Central memory CD8-positive, alpha-beta T cell (primary cell): Measurements from ENCODE around the gene VWA3B.
"Not testable (repeated sequence)": the region's sequence is repeated elsewhere in the genome, so short reads cannot be mapped to it uniquely, and the experiment has no call there.

ENCODE experiments used
- ATAC-seq: fragments of 150-1000 bp; cut with Tn5 transposase; replicated peaks from 2 replicates; pipeline ENCODE4 v1.10.0; 2022; ENCODE audit warnings: mild to moderate bottlenecking, moderate FRiP score, moderate number of reproducible peaks; ENCODE audit not compliant: poor library complexity, severe bottlenecking; ENCODE audit errors: extremely low read depth
- DNase-seq, 2 donors: peaks; one replicate each; pipeline ENCODE4 v3.0.0; 2021; ENCODE audit warnings: low spot score in 2 of 2
- H3K27ac Mint-ChIP-seq: one replicate; pipeline ENCODE4 v1.8.0; 2022; ENCODE audit warnings: low read depth, mild to moderate bottlenecking, moderate library complexity, mixed read lengths
- H3K27me3 Mint-ChIP-seq: one replicate; pipeline ENCODE4 v1.8.0; 2022; ENCODE audit warnings: mixed read lengths
- H3K36me3 Mint-ChIP-seq: one replicate; pipeline ENCODE4 v1.8.0; 2022; ENCODE audit warnings: mild to moderate bottlenecking, moderate library complexity, mixed read lengths; ENCODE audit not compliant: insufficient read depth
- H3K4me1 Mint-ChIP-seq: one replicate; pipeline ENCODE4 v1.8.0; 2022; ENCODE audit warnings: mixed read lengths
- H3K4me3 Mint-ChIP-seq: one replicate; pipeline ENCODE4 v1.8.0; 2022; ENCODE audit warnings: mild to moderate bottlenecking, moderate library complexity, mixed read lengths
- H3K9me3 Mint-ChIP-seq: one replicate; pipeline ENCODE4 v1.8.0; 2022; ENCODE audit warnings: mixed read lengths

VWA3B gene

DNA sequence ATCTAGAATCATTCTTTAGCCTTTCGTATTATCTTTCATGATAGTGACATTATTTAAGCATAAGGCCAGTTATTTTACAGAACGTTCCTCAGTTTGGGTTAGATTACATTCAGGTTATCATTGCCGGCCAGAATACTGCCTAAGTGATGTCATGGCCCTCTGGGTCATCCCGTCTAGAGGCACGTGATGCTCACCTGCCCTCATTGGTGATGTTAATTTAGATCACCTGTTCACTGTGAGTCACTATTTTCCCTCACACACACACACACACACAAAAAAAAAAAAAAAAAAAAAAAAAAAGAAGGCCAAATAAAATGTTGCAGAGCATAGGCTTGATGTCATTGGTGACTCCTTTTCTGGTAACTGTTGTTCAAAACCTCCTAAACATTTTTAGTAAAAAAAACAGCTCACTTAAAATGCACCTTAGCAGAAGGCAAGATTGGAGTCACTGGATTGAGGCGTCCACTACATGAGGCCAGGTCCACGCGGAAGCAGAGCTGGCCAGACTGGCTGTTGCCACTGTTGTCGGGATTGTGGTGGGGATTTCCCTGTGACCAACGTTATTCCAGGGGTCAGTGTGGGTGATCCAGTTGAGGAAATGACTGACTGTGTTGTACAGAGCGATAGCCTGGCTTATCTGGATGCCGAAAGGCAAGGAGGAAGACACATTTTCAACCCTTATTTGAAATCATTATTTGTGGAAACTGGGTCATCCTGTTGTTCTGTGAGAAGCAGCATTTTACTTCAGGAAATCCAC, 207.1 kb downstream of the VWA3B start:
- Mint-ChIP-seq H3K27me3 (peaks cover 63% of the 10 kb centered on the region), H3K9me3 (peaks cover 5% of the 10 kb centered on the region), H3K4me3 (no peak overlapping the region), H3K27ac (no peak overlapping the region), H3K4me1 (no peaks in the 10 kb centered on the region), H3K36me3 (no peaks in the 10 kb centered on the region)
- no peak for ATAC-seq
- DNase-seq: no peak

DNA sequence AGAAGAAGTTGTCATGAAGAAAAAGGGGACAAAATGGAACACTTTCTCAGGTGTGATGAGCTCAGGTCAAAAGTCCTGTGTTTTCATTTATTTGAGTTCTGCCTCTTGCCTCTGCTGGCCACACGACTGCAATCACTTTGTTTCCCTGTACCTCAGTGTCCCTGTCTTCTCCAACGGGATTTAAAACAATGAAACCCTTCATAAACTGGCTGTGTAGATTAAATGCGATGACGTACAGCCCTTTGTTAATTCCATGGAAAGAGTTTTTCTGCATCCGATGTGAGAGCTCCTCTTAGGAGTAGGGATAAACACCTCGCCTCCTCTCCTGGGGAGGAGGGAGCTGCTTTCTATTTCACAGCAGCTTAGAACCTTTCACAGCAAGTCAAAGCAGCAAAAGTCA, 207.7 kb downstream of the VWA3B start:
- H3K4me1 Mint-ChIP-seq: no peaks in the 10 kb centered on the region
- H3K4me3 Mint-ChIP-seq: no peak overlapping the region
- DNase-seq (no peak), ATAC-seq (no peak)
- no peak overlapping the region for H3K27ac Mint-ChIP-seq
- H3K36me3 Mint-ChIP-seq: no peaks in the 10 kb centered on the region
- H3K9me3 Mint-ChIP-seq: peaks cover 5% of the 10 kb centered on the region
- H3K27me3 Mint-ChIP-seq: peaks cover 63% of the 10 kb centered on the region

DNA sequence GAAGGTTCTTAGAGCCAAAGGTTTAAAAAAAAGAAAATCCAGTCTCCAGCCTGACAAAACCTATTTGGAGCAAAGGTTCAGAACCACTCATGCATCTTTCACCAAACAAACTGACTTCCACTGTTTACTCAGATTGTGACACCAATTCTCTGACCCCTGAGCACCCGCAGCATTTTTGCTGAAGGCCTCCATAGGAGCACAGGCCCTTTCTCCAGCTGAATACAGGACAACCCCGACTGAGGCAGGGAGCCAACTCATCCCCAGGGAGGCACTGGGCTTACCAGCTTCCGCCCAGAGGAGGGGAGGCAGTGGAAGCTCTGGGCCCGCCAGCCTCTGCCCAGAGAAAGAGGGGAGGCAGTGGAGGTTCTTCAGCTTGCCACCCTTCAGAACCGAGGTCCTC, 208.3 kb downstream of the VWA3B start:
- ATAC-seq (no peak), DNase-seq (no peak)
- H3K36me3 Mint-ChIP-seq: peaks cover 3% of the 10 kb centered on the region
- no peak overlapping the region for H3K4me3 Mint-ChIP-seq
- H3K27me3 Mint-ChIP-seq: peaks cover 63% of the 10 kb centered on the region
- no peaks in the 10 kb centered on the region for H3K9me3 Mint-ChIP-seq
- H3K4me1 Mint-ChIP-seq: no peaks in the 10 kb centered on the region
- no peak overlapping the region for H3K27ac Mint-ChIP-seq

DNA sequence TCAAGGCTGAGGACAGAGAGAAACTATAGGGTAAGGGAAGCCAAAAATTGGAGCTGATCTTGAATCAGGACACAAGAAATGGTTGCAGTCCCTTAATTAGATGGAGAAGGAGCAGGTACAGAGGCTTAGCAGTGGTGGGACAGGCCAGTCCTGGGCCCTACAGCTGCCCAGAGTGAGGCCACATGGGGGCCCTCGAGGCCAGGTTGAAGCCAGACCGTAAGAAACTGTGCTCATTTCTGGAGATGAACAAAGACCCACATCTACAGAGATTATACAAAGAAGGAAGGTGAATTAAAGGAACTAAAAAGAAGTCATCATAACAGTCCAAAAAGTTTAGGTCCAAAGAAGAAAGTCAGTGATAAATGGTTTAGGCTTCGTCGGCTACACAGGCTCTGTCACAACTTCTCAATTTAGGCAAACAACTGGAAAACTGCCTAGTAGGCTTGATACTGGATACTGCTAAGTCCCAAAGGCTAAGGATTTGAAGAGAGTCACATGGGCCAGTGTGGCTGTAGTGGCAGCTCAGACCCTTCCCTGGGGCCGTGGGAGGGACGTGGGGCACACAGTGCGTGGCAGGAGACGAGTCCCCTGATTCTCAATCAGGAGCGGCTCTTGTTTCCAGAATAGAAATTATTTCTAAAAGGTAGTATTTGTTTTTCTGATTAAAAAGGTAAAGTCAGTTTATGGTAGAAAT, 208.9 kb downstream of the VWA3B start:
- H3K36me3 Mint-ChIP-seq: peaks cover 4% of the 10 kb centered on the region
- H3K27ac Mint-ChIP-seq: no peak overlapping the region
- H3K9me3 Mint-ChIP-seq: no peaks in the 10 kb centered on the region
- peaks cover 63% of the 10 kb centered on the region for H3K27me3 Mint-ChIP-seq
- DNase-seq (no peak), ATAC-seq (no peak)
- H3K4me1 Mint-ChIP-seq: no peaks in the 10 kb centered on the region
- H3K4me3 Mint-ChIP-seq: no peak overlapping the region

DNA sequence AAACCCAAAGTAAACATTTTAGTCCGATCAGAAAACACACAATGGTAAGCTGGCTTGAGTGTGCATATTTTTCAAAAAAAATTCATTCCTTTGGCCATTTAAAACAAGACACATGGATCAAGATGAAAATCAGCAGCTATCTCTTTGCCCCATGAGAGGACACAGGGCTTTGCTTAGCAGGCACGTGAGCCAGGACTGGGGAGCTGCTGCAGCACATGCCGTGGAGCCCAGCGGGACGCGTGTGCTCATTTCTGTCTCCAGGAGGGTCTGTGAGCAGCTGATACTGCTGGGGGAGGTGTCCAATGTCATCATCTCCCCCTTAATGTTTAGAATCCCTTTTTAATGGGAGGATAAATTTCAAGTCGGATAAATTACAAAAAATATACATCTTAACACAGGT, 209.5 kb downstream of the VWA3B start:
- ATAC-seq: no peak
- no peak overlapping the region for H3K27ac Mint-ChIP-seq
- H3K4me3 Mint-ChIP-seq: no peak overlapping the region
- peaks cover 61% of the 10 kb centered on the region for H3K27me3 Mint-ChIP-seq
- peaks cover 4% of the 10 kb centered on the region for H3K36me3 Mint-ChIP-seq
- no peaks in the 10 kb centered on the region for H3K4me1 Mint-ChIP-seq
- no peak for DNase-seq
- H3K9me3 Mint-ChIP-seq: no peaks in the 10 kb centered on the region

DNA sequence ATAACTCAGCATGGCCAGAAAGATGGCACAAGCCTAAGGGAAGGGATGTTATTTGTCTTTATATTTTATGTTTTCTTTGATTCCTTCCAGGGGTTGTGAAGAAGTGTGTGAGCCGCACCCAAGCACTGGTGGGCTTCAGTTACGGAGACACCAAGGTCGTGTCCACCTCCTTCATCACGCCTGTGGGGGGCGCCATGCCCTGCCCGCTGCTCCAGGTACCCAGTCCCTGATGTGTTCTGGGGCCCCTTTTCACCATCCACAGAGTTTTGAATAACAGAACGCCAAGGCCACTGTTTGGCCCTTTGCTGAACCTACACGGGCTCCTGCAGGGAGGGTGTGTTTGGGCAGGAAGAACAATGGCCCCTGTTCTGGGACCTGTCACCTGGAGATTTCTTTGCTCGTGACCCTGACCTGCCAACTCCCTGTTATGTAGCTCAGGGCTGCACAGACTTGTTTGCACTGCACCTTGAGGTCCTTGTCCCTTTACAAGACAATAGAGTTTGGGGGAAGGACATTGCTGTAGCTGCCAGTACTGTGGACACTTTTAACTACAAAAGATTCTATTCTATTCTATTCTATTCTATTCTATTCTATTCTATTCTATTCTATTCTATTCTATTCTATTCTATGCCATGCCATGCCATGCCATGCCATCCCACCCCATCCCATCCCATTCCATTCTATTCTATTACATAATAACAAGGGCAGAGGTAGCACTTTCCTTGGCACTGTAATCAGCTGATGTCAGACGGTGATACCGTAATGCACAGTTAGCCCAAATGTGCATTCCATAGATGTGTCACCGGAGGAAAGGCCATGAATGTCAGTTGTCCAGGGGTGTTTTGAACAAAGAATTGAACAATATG, 211.1 kb downstream of the VWA3B start:
- Mint-ChIP-seq H3K27ac (no peak overlapping the region), H3K4me1 (no peaks in the 10 kb centered on the region), H3K27me3 (peaks cover 62% of the 10 kb centered on the region), H3K36me3 (peaks cover 4% of the 10 kb centered on the region), H3K4me3 (no peak overlapping the region), H3K9me3 (no peaks in the 10 kb centered on the region)
- no peak for DNase-seq
- no peak for ATAC-seq

DNA sequence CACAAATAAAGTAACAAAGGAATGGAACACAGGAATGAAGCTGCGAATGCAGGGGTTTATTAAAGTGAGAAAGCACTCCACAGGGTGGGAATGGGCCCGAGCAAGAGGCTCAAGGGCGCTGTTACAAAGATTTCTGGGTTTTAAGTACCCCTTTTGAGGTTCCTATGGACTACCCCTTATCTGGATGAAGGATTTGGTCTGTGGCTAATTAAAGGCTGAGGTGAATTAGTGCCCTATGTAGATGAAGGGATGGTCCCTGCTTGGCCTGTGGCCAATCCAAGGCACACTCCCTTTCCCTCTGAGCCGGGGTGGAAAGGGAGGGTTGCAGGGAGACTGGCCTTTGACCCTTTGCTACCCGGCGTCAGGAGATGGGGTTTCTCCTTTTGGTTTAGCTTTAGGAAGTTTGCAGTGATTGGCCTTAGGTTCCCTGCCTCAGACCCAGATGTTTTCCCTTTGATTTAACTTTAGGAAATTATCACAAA, 211.8 kb downstream of the VWA3B start:
- ATAC-seq (no peak), DNase-seq (no peak)
- peaks cover 66% of the 10 kb centered on the region for H3K27me3 Mint-ChIP-seq
- H3K36me3 Mint-ChIP-seq: peaks cover 4% of the 10 kb centered on the region
- H3K9me3 Mint-ChIP-seq: no peaks in the 10 kb centered on the region
- H3K4me1 Mint-ChIP-seq: no peaks in the 10 kb centered on the region
- H3K4me3 Mint-ChIP-seq: no peak overlapping the region
- no peak overlapping the region for H3K27ac Mint-ChIP-seq

DNA sequence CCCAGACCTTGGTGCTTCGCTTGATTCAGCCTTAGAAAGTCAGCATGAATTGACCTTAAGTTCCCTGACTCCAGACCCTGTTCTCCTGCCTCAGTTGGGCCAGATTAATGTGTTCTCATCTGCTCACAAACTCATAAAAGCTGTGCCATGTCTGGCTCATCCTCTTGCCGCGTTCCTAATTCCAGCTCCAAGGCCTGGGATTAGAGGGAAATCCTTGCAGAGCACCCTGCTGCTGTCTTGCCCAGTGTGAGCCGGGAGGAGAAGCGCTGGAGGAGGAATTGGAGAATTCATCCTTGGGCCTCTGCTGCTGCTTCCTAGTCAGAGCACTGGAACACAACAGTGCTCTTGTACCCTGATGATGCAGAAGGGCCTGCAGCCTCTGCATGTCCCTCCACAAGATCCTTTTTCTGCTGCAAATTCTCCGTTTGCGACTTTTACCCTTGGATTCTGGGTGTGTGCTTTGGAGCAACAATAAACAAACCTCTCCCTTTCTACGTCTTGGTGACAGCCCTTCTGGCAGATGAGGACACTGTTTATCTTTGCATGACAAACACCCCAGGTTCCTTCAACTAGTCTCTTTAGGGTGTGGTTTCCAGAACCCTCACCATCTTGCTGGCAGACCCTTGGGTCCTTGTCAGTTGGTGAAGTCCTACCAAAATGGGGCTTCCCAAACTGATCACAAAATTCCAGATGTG, 212.4 kb downstream of the VWA3B start:
- Mint-ChIP-seq H3K27ac (no peak overlapping the region), H3K4me1 (no peaks in the 10 kb centered on the region), H3K9me3 (no peaks in the 10 kb centered on the region), H3K4me3 (no peak overlapping the region), H3K27me3 (peaks cover 71% of the 10 kb centered on the region), H3K36me3 (peaks cover 4% of the 10 kb centered on the region)
- DNase-seq: no peak
- no peak for ATAC-seq

DNA sequence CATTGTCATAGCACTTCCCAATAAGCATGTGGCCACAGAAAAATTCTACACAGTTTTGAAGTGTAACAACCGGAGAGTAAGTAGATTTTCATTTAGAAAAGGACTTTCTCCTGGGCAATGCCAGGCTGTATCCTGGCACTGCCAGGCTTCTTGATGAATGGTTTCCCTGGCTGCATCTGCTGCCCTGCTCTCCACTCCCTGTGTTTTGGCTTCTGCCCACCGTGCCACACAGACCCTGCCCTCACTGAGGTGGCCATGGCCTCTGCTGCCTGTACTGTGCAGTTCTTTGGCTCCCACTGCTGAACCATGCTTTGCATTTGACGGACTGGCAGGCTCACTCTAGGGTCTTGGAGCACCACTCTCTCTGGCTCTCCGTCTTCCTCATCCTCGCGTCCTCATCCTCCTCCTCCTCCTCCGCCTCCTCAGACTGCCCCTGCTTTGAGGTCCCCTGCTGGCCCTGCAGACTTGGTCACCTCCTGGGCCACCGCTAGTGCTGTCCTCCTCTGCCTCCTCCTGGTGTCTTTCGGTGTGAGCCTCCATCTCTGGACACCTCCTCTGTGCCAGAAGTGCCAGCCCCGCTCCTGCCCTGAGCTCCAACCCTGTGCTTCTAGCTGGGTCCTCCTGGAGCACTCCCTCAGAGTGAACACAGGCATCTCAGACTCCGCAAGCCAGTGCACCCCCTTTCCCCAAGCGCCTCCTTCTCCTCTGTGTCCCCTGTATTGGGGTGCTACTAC, 213.3 kb downstream of the VWA3B start:
- Mint-ChIP-seq H3K4me1 (no peaks in the 10 kb centered on the region), H3K36me3 (peaks cover 4% of the 10 kb centered on the region), H3K27ac (no peak overlapping the region), H3K4me3 (no peak overlapping the region), H3K9me3 (no peaks in the 10 kb centered on the region), H3K27me3 (peaks cover 71% of the 10 kb centered on the region)
- DNase-seq: no peak
- ATAC-seq: no peak

DNA sequence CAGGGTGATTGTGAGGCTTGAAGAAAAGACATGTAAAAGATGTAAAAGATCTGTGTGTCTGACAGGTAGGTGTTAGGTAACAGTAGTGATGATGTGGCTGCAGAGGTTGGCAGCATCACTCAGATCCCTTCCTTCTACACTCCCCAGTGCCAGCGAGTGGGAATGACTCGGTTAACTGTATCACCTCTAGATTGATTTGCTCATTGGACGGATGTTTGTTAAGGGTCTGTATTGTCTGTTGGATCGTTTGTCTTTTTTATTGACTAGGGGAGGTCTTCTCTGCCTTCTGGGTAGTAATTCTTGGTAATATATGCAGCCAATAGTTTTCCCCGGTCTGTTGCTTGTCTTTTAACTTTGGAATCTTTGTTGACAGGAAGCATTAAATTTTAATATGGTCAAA, 214.5 kb downstream of the VWA3B start:
- H3K27me3 Mint-ChIP-seq: peaks cover 72% of the 10 kb centered on the region
- DNase-seq (no peak), ATAC-seq (no peak)
- peaks cover 4% of the 10 kb centered on the region for H3K36me3 Mint-ChIP-seq
- no peaks in the 10 kb centered on the region for H3K9me3 Mint-ChIP-seq
- H3K27ac Mint-ChIP-seq: no peak overlapping the region
- no peak overlapping the region for H3K4me3 Mint-ChIP-seq
- no peaks in the 10 kb centered on the region for H3K4me1 Mint-ChIP-seq

DNA sequence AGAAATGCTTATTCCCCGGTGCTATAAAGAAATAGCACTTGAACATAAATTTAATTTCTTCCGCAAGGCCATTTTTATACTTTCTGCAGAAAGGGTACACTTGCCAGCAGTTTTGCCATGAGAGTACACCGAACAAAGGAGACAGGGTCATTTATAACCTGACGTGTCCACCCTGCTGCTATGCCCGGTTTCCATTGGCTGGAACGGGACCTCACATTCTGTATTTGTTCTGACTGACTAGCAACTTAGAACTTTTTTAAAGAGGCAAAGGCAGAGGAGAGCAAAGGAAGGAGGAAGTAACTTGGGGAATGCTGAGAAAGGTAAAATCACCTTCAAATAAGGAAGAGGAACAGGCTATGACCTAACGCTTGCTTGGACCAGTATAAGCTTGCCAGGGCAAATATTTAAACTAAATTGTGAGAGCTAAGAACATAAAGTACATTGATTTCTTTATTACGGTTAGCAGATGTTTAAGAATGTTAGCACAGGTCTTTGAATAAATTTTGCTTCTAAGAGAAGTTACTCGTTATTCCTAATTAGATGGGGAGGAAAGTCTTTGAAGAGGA, 220.2 kb downstream of the VWA3B start:
- not testable (repeated sequence) for H3K9me3 Mint-ChIP-seq, H3K36me3 Mint-ChIP-seq, H3K4me3 Mint-ChIP-seq, H3K4me1 Mint-ChIP-seq, DNase-seq, ATAC-seq, H3K27ac Mint-ChIP-seq
- H3K27me3 Mint-ChIP-seq: peaks cover 96% of the 10 kb centered on the region
